Measurements from ENCODE around the gene MTMR1.
A peak's percentile ranks its signal among the peaks of the same experiment; 100 is the strongest.

Gene MTMR1

GRCh38 chrX:150692831-150693724, at the start of gene MTMR1:
Gene MTMR1, plus strand, starts transcription at chrX:150693396. Its CDS starts 135 bp downstream, at chrX:150693531.
- no peaks in the 10 kb centered on the region for H3K27me3 ChIP-seq
- peaks cover 0 to 13% (median 4%) of the 10 kb centered on the region in 11 experiments; a peak in 7 of 22 replicates for H3K9me3 ChIP-seq (replicated peaks in 1 of 11)
- peaks cover 0 to 10% (median 0%) of the 10 kb centered on the region in 11 experiments; a peak in 1 of 22 replicates for H4K20me1 ChIP-seq
- H3K4me2 ChIP-seq, result peak within 1 kb of the TSS; percentile 68 to 81 (median 72)
- H3K4me3 ChIP-seq, result peak within 1 kb of the TSS; percentile 53 to 74 (median 61)
- peak within 1 kb of the TSS; percentile 75 to 88 (median 84) for H3K27ac ChIP-seq
- peak within 1 kb of the TSS; percentile 74 to 87 (median 81) for H3K9ac ChIP-seq
- peaks cover 32 to 52% (median 42%) of the 10 kb centered on the region in 10 experiments for H3K4me1 ChIP-seq
- TF ChIP-seq Cebpa-rat (IDR thresholded peaks at IDR 0.05), result no peak
- H3K36me3 ChIP-seq, result no peaks in the 10 kb centered on the region

- Histone ChIP-seq H3K27ac (no peak overlapping the region), H3K36me3 (peaks cover 7 to 44% (median 17%) of the 10 kb centered on the region in 11 experiments; a peak in 12 of 22 replicates)
- no peak for TF ChIP-seq Cebpa-rat (IDR thresholded peaks at IDR 0.05)
These were observed 49.2 kb upstream of the MTMR1 start for GRCh38 chrX:150643958-150644357.

GRCh38 chrX:150644422-150644821, 48.8 kb upstream of the MTMR1 start:
- H3K9me3 ChIP-seq (replicated peaks in 1 of 11), result no peaks in the 10 kb centered on the region
- H3K27ac ChIP-seq, result no peak overlapping the region
- H3K4me1 ChIP-seq, result peaks cover 0 to 19% (median 0%) of the 10 kb centered on the region in 10 experiments; a peak in 4 of 20 replicates
- no peaks in the 10 kb centered on the region for H4K20me1 ChIP-seq
- H3K27me3 ChIP-seq, result no peaks in the 10 kb centered on the region
- H3K9ac ChIP-seq, result no peak overlapping the region
- H3K4me3 ChIP-seq, result no peak overlapping the region
- H3K4me2 ChIP-seq, result no peak overlapping the region
- TF ChIP-seq Cebpa-rat (IDR thresholded peaks at IDR 0.05), result no peak
- H3K36me3 ChIP-seq, result peaks cover 7 to 44% (median 17%) of the 10 kb centered on the region in 11 experiments; a peak in 12 of 22 replicates

More at GRCh38 chrX:150643958-150644357, 49.2 kb upstream of the MTMR1 start:
- Histone ChIP-seq H3K9me3 (replicated peaks in 1 of 11) (no peaks in the 10 kb centered on the region), H4K20me1 (no peaks in the 10 kb centered on the region), H3K4me2 (no peak overlapping the region), H3K4me1 (peaks cover 0 to 14% (median 0%) of the 10 kb centered on the region in 10 experiments; a peak in 3 of 20 replicates), H3K27me3 (no peaks in the 10 kb centered on the region), H3K4me3 (no peak overlapping the region), H3K9ac (no peak overlapping the region)

- no peak overlapping the region for H3K9ac ChIP-seq
- no peak overlapping the region for H3K27ac ChIP-seq
- no peak overlapping the region for H3K4me3 ChIP-seq
- H3K27me3 ChIP-seq, result no peaks in the 10 kb centered on the region
- no peaks in the 10 kb centered on the region for H4K20me1 ChIP-seq
- H3K4me2 ChIP-seq, result no peak overlapping the region
- H3K36me3 ChIP-seq, result peaks cover 4 to 38% (median 16%) of the 10 kb centered on the region in 11 experiments; a peak in 14 of 22 replicates
- no peak for TF ChIP-seq Cebpa-rat (IDR thresholded peaks at IDR 0.05)
- no peaks in the 10 kb centered on the region for H3K9me3 ChIP-seq (replicated peaks in 1 of 11)
- peaks cover 0 to 24% (median 0%) of the 10 kb centered on the region in 10 experiments; a peak in 4 of 20 replicates for H3K4me1 ChIP-seq
These were observed 45.9 kb upstream of the MTMR1 start for GRCh38 chrX:150647331-150647730.

GRCh38 chrX:150648296-150648940, 44.8 kb upstream of the MTMR1 start:
- no peaks in the 10 kb centered on the region for H4K20me1 ChIP-seq
- H3K4me1 ChIP-seq, result peaks cover 0 to 29% (median 0%) of the 10 kb centered on the region in 10 experiments; a peak in 4 of 20 replicates
- no peak overlapping the region for H3K4me3 ChIP-seq
- peak overlapping the region in 3 of 11 experiments; percentile 36 to 68 (median 66); a peak in 4 of 22 replicates for H3K27ac ChIP-seq
- no peak for TF ChIP-seq Cebpa-rat (IDR thresholded peaks at IDR 0.05)
- peak overlapping the region in 1 of 11 experiments; percentile 39; a peak in 1 of 22 replicates for H3K4me2 ChIP-seq
- H3K9ac ChIP-seq, result no peak overlapping the region
- peaks cover 0 to 38% (median 22%) of the 10 kb centered on the region in 11 experiments; a peak in 15 of 22 replicates for H3K36me3 ChIP-seq
- H3K27me3 ChIP-seq, result no peaks in the 10 kb centered on the region
- no peaks in the 10 kb centered on the region for H3K9me3 ChIP-seq (replicated peaks in 1 of 11)

GRCh38 chrX:150649096-150649870, 43.9 kb upstream of the MTMR1 start:
- peak overlapping the region in 3 of 11 experiments; percentile 36 to 68 (median 66); a peak in 5 of 22 replicates for H3K27ac ChIP-seq
- H3K36me3 ChIP-seq, result peaks cover 0 to 46% (median 27%) of the 10 kb centered on the region in 11 experiments; a peak in 15 of 22 replicates
- peak overlapping the region in 2 of 11 experiments; percentile 34 to 40; a peak in 1 of 22 replicates for H3K9ac ChIP-seq
- peak overlapping the region in 1 of 11 experiments; percentile 39; a peak in 2 of 22 replicates for H3K4me2 ChIP-seq
- H3K4me3 ChIP-seq, result no peak overlapping the region
- H3K4me1 ChIP-seq, result peaks cover 0 to 29% (median 0%) of the 10 kb centered on the region in 10 experiments; a peak in 4 of 20 replicates
- no peak for TF ChIP-seq Cebpa-rat (IDR thresholded peaks at IDR 0.05)
- H3K9me3 ChIP-seq (replicated peaks in 1 of 11), result no peaks in the 10 kb centered on the region
- no peaks in the 10 kb centered on the region for H3K27me3 ChIP-seq
- no peaks in the 10 kb centered on the region for H4K20me1 ChIP-seq

GRCh38 chrX:150651906-150652305, 41.3 kb upstream of the MTMR1 start:
- Histone ChIP-seq H3K4me1 (peaks cover 0 to 29% (median 0%) of the 10 kb centered on the region in 10 experiments; a peak in 4 of 20 replicates), H3K4me3 (no peak overlapping the region), H3K9me3 (replicated peaks in 1 of 11) (peaks cover 0 to 5% (median 0%) of the 10 kb centered on the region in 11 experiments; a peak in 2 of 22 replicates), H3K9ac (peak overlapping the region in 1 of 11 experiments; percentile 55; a peak in 1 of 22 replicates), H3K27me3 (no peaks in the 10 kb centered on the region), H3K36me3 (peaks cover 0 to 38% (median 16%) of the 10 kb centered on the region in 11 experiments; a peak in 18 of 22 replicates), H3K4me2 (peak overlapping the region in 2 of 11 experiments; percentile 34 to 64; a peak in 3 of 22 replicates), H3K27ac (peak overlapping the region in 2 of 11 experiments; percentile 59 to 63; a peak in 3 of 22 replicates), H4K20me1 (no peaks in the 10 kb centered on the region)
- no peak for TF ChIP-seq Cebpa-rat (IDR thresholded peaks at IDR 0.05)

- Histone ChIP-seq H3K27ac (no peak overlapping the region), H3K9ac (no peak overlapping the region), H3K27me3 (no peaks in the 10 kb centered on the region), H3K4me3 (no peak overlapping the region), H4K20me1 (no peaks in the 10 kb centered on the region), H3K9me3 (replicated peaks in 1 of 11) (peaks cover 0 to 5% (median 0%) of the 10 kb centered on the region in 11 experiments; a peak in 2 of 22 replicates), H3K4me2 (no peak overlapping the region), H3K4me1 (peaks cover 0 to 16% (median 0%) of the 10 kb centered on the region in 10 experiments; a peak in 4 of 20 replicates), H3K36me3 (peaks cover 2 to 56% (median 21%) of the 10 kb centered on the region in 11 experiments; a peak in 18 of 22 replicates)
- TF ChIP-seq Cebpa-rat (IDR thresholded peaks at IDR 0.05), result no peak
These were observed 37.4 kb upstream of the MTMR1 start for GRCh38 chrX:150655788-150656187.

Data from BLaER1 treated with 17β-estradiol and CSF1 and Interleukin-3, amounts not matched to agents 10 nM and 100 nM (cell line).